Measurements from ENCODE around the gene DSN1.

DNA sequence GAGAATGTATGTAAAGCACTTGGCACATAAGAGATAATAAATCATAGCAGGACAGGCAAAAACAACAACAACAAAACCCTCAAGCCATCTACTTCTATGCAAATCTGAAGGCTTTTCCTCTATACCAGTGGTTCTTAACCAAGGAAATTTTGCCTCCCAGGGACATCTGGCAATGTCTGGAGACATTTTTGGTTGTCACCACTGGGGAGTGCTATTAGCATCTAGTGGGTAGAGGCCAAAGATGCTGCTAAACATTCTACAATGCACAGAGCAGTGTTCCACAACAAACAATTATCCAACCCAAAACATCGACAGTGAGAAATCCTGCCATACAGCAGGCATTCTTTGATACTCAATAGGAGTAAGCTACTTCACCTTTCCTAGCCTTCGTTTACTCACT lies 55.9 kb downstream of the DSN1 start:
- no peak for TF ChIP-seq POLR2AphosphoS5 (IDR thresholded peaks at IDR 0.05; ENCODE audit: low read depth, low read length)
- TF ChIP-seq SPI1 (IDR thresholded peaks at IDR 0.05; ENCODE audit: low read depth, low read length), result no peak

Data from GM12891 (cell line).